ENCODE data around the gene PHKB. TPM values are rescaled to one million over a fixed set of nuclear protein-coding genes. Genes with fewer than 3 reads are reported as not detected.

Gene PHKB
- total RNA-seq, 1 experiment from 2014 or later, result 38.8 TPM

DNA sequence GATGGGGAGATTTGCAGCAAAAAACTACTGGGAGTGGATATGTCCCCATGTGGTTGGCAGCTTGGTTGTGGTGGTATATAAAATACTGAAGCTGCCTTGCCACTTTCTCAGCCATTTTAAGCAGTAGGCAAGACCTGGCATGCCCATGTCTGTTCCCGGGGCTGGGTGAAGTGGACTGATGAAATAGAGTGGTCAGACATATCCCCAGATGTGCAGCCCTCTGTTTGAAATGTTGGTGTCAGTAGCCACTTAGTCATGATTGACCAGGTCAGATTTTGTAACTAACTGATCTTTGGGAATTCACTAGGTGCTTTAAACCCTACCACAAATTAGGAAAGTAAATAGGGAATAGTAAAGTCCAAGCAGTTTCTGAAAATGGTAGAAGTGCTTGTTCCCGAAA is 151.6 kb downstream of the PHKB start:
- Mint-ChIP-seq H3K36me3 (ENCODE audit: insufficient read depth in 1 of 3, low read depth in 3 of 3) (peaks cover 0 to 7% (median 6%) of the 10 kb centered on the region in 3 experiments; a peak in 2 of 7 replicates), H3K9me3 (no peaks in the 10 kb centered on the region), H3K27ac (no peak overlapping the region), H3K27me3 (ENCODE audit: low read depth) (no peaks in the 10 kb centered on the region), H3K4me3 (no peak overlapping the region), H3K4me1 (peaks cover 4 to 5% of the 10 kb centered on the region in 2 experiments; a peak in 2 of 4 replicates)
- Histone ChIP-seq H3K9me3 (ENCODE audit: control insufficient read depth, low read depth, low read length) (no peaks in the 10 kb centered on the region), H3K4me2 (ENCODE audit: insufficient read depth, insufficient read length, low read length) (no peak overlapping the region), H2BK20ac (ENCODE audit: low read depth, low read length, poor library complexity, severe bottlenecking) (no peak overlapping the region), H2BK15ac (ENCODE audit: low read depth, low read length) (no peak overlapping the region), H3K23ac (ENCODE audit: insufficient read length, low read depth, low read length) (no peak overlapping the region), H2BK120ac (ENCODE audit: low read depth, low read length, poor library complexity, severe bottlenecking) (no peak overlapping the region), H3T11ph (ENCODE audit: low read length) (no peak overlapping the region), H2AFZ (ENCODE audit: low read length) (no peak overlapping the region), H3K79me2 (ENCODE audit: insufficient read depth, low read length) (no peaks in the 10 kb centered on the region), H3K27me3 (ENCODE audit: insufficient read depth, low read length) (no peaks in the 10 kb centered on the region), H3K4me1 (ENCODE audit: insufficient read depth, low read length) (no peaks in the 10 kb centered on the region), H3K18ac (ENCODE audit: insufficient read length, low read depth, low read length) (no peak overlapping the region), H4K20me1 (ENCODE audit: control insufficient read depth, insufficient read depth, insufficient read length) (no peaks in the 10 kb centered on the region), H4K8ac (replicated peaks; ENCODE audit: insufficient read length, low read depth, low read length) (no peak overlapping the region), H3K14ac (ENCODE audit: insufficient read depth, low read length) (no peak overlapping the region), H3K9ac (ENCODE audit: extremely low read depth, insufficient read length, low read length) (no peak overlapping the region), H4K5ac (ENCODE audit: insufficient read length, low read depth, low read length) (no peak overlapping the region), H4K91ac (ENCODE audit: insufficient read length, low read depth, low read length) (no peak overlapping the region), H2BK12ac (ENCODE audit: insufficient read length, low read depth, low read length) (no peak overlapping the region), H2AK5ac (ENCODE audit: insufficient read length, low read length) (no peak overlapping the region), H3K27ac (ENCODE audit: insufficient read length, low read depth, low read length) (no peak overlapping the region), H3K56ac (ENCODE audit: insufficient read length, low read depth, low read length) (no peak overlapping the region), H3K4ac (ENCODE audit: low read depth, low read length) (no peak overlapping the region), H2BK5ac (ENCODE audit: insufficient read length, low read length) (no peak overlapping the region), H3K79me1 (ENCODE audit: insufficient read depth, low read depth, low read length, poor library complexity, severe bottlenecking) (no peaks in the 10 kb centered on the region), H3K23me2 (ENCODE audit: insufficient read length, low read depth, low read length, poor library complexity, severe bottlenecking) (no peaks in the 10 kb centered on the region)
- TF ChIP-seq, protein P1, sequence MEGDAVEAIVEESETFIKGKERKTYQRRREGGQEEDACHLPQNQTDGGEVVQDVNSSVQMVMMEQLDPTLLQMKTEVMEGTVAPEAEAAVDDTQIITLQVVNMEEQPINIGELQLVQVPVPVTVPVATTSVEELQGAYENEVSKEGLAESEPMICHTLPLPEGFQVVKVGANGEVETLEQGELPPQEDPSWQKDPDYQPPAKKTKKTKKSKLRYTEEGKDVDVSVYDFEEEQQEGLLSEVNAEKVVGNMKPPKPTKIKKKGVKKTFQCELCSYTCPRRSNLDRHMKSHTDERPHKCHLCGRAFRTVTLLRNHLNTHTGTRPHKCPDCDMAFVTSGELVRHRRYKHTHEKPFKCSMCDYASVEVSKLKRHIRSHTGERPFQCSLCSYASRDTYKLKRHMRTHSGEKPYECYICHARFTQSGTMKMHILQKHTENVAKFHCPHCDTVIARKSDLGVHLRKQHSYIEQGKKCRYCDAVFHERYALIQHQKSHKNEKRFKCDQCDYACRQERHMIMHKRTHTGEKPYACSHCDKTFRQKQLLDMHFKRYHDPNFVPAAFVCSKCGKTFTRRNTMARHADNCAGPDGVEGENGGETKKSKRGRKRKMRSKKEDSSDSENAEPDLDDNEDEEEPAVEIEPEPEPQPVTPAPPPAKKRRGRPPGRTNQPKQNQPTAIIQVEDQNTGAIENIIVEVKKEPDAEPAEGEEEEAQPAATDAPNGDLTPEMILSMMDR (conservative IDR thresholded peaks at IDR 0.05), result no peak
- no CpG with 5 or more reads among the region's 2 CpGs for WGBS (ENCODE audit: extremely low coverage, insufficient read length, low lambda C conversion rate)
- no peak for DNase-seq
